Fibroblast of lung (primary cell): Measurements from ENCODE around the gene SULT6B1. TPM values are rescaled to one million over a fixed set of nuclear protein-coding genes. Genes with fewer than 3 reads are reported as not detected.

ENCODE experiments used
- DNase-seq, 2 donors: peaks; one replicate each; pipeline versions ENCODE4 v3.0.0 to v3.0.0-alpha.2; 2010; ENCODE audit warnings: low read depth in 2 of 2
- H2AFZ ChIP-seq: 2 replicates; pipeline ENCODE4 v1.5.1; 2012; ENCODE audit warnings: low read length, control low read depth, inconsistent platforms
- H3K27ac ChIP-seq: 2 replicates; pipeline ENCODE4 v1.5.1; 2011; ENCODE audit warnings: low read length, control low read depth; ENCODE audit not compliant: insufficient read depth
- H3K27me3 ChIP-seq: 2 replicates; pipeline ENCODE4 v1.5.1; 2011; ENCODE audit warnings: mild to moderate bottlenecking, low read length; ENCODE audit not compliant: control insufficient read depth, insufficient read depth
- H3K36me3 ChIP-seq: 2 replicates; pipeline ENCODE4 v1.5.1; 2011; ENCODE audit warnings: low read length; ENCODE audit not compliant: control insufficient read depth, insufficient read depth
- H3K4me1 ChIP-seq: 2 replicates; pipeline ENCODE4 v1.5.1; 2011; ENCODE audit warnings: low read length; ENCODE audit not compliant: control insufficient read depth, insufficient read depth; ENCODE audit errors: extremely low read depth
- H3K4me2 ChIP-seq: 2 replicates; pipeline ENCODE4 v1.5.1; 2011; ENCODE audit warnings: low read length, control low read depth; ENCODE audit not compliant: insufficient read depth; ENCODE audit errors: extremely low read depth
- H3K4me3 ChIP-seq, 4 experiments: fragments of 200-600 bp in 1 of 4; sonication (generic) in 1 of 4; replicated peaks in 1 of 4; 2 replicates each; pipeline ENCODE4 v1.5.1; 2011 to 2016; ENCODE audit warnings: low read length in 4 of 4, low read depth in 3 of 4, mild to moderate bottlenecking in 3 of 4, control low read depth in 2 of 4, inconsistent platforms in 1 of 4, mixed read lengths in 1 of 4; ENCODE audit not compliant: insufficient read depth in 1 of 4; ENCODE audit errors: control extremely low read depth in 1 of 4
- H3K79me2 ChIP-seq: 2 replicates; pipeline ENCODE4 v1.5.1; 2012; ENCODE audit warnings: mild to moderate bottlenecking, low read length, inconsistent platforms; ENCODE audit not compliant: control insufficient read depth, insufficient read depth
- H3K9ac ChIP-seq: 2 replicates; pipeline ENCODE4 v1.5.1; 2011; ENCODE audit warnings: mild to moderate bottlenecking, low read length, control low read depth; ENCODE audit not compliant: insufficient read depth
- H3K9me3 ChIP-seq: 2 replicates; pipeline ENCODE4 v1.5.1; 2012; ENCODE audit warnings: low read depth, low read length; ENCODE audit not compliant: control insufficient read depth, insufficient read depth
- H4K20me1 ChIP-seq: 2 replicates; pipeline ENCODE4 v1.5.1; 2011; ENCODE audit warnings: low read length; ENCODE audit not compliant: control insufficient read depth, insufficient read depth; ENCODE audit errors: extremely low read depth
- EZH2 ChIP-seq: IDR thresholded peaks from 2 replicates; pipeline ENCODE4 v1.5.1; 2012; ENCODE audit warnings: low read length, control low read depth, mild to moderate bottlenecking; ENCODE audit errors: missing control alignments
- polyA plus RNA-seq, 2 donors: library from polyadenylated mRNA; depleted of rRNA in 1 of 2; stranded (reverse) in 1 of 2; unstranded in 1 of 2; fragments of >200 nt; gene quantifications; 2 replicates each; pipeline ENCODE4 v1.2.1, GENCODE V29; 2011 to 2012; ENCODE audit warnings: missing spikeins in 1 of 2
- total RNA-seq: library from RNA; depleted of rRNA; stranded (reverse); fragments of >200 nt; gene quantifications from 2 replicates; pipeline ENCODE4 v1.2.1, GENCODE V29; 2014
- TF ChIP-seq, protein P1 (sequence below), 2 donors: IDR thresholded peaks in 1 of 2; conservative IDR thresholded peaks in 1 of 2; 1 replicate in 1 of 2; 2 replicates in 1 of 2; pipeline ENCODE4 v1.5.1; 2011 to 2012; ENCODE audit warnings: low read length in 2 of 2, control low read depth in 1 of 2, inconsistent platforms in 1 of 2, low read depth in 1 of 2, mild to moderate bottlenecking in 1 of 2

SULT6B1 gene
- total and polyA plus RNA-seq, 2 donors (not counting 1 experiment from before 2014, with no cell fraction given): not detected

- H3K9me3 ChIP-seq: no peaks in the 10 kb centered on the region
- no peak overlapping the region for H3K4me3 ChIP-seq
- no peaks in the 10 kb centered on the region for H4K20me1 ChIP-seq
- peaks cover 4% of the 10 kb centered on the region for H3K36me3 ChIP-seq
- DNase-seq: no peak
- H3K79me2 ChIP-seq: no peaks in the 10 kb centered on the region
- H3K9ac ChIP-seq: no peak overlapping the region
- no peak for TF ChIP-seq EZH2
- TF ChIP-seq, protein P1, sequence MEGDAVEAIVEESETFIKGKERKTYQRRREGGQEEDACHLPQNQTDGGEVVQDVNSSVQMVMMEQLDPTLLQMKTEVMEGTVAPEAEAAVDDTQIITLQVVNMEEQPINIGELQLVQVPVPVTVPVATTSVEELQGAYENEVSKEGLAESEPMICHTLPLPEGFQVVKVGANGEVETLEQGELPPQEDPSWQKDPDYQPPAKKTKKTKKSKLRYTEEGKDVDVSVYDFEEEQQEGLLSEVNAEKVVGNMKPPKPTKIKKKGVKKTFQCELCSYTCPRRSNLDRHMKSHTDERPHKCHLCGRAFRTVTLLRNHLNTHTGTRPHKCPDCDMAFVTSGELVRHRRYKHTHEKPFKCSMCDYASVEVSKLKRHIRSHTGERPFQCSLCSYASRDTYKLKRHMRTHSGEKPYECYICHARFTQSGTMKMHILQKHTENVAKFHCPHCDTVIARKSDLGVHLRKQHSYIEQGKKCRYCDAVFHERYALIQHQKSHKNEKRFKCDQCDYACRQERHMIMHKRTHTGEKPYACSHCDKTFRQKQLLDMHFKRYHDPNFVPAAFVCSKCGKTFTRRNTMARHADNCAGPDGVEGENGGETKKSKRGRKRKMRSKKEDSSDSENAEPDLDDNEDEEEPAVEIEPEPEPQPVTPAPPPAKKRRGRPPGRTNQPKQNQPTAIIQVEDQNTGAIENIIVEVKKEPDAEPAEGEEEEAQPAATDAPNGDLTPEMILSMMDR (conservative IDR thresholded peaks at IDR 0.05 in 1 of 2, IDR thresholded peaks at IDR 0.05 in 1 of 2; ENCODE audit: low read depth in 1 of 2, low read length in 2 of 2): no peak
- H3K4me2 ChIP-seq: no peak overlapping the region
- H3K27me3 ChIP-seq: no peaks in the 10 kb centered on the region
- no peaks in the 10 kb centered on the region for H3K4me1 ChIP-seq
- no peak overlapping the region for H2AFZ ChIP-seq
- no peak overlapping the region for H3K27ac ChIP-seq
Measured at GRCh38 chr2:37119157-37119556, 69.3 kb downstream of the SULT6B1 start.

Other genes with a start within 250 kb of the SULT6B1 start
- 13.4 and 13.7 TPM in 2 replicates for gene STRN, start 222.1 kb downstream of the SULT6B1 start, total RNA-seq
- gene STRN, start 222.1 kb downstream of the SULT6B1 start, polyA plus RNA-seq: 17.5 and 19.9 TPM in 2 replicates
- gene HEATR5B, start 104.3 kb downstream of the SULT6B1 start, total RNA-seq: 16.7 and 22.0 TPM in 2 replicates
- 11.5 and 15.7 TPM in 2 replicates for gene HEATR5B, start 104.3 kb downstream of the SULT6B1 start, polyA plus RNA-seq
- gene GPATCH11, start 104.2 kb downstream of the SULT6B1 start, total RNA-seq: 5.9 and 6.4 TPM in 2 replicates
- 7.2 and 7.9 TPM in 2 replicates for gene GPATCH11, start 104.2 kb downstream of the SULT6B1 start, polyA plus RNA-seq
- 27.7 and 32.0 TPM in 2 replicates for gene EIF2AK2, start 31.7 kb downstream of the SULT6B1 start, total RNA-seq
- gene EIF2AK2, start 31.7 kb downstream of the SULT6B1 start, polyA plus RNA-seq: 28.8 and 39.9 TPM in 2 replicates
- gene CEBPZOS, start 7.8 kb upstream of the SULT6B1 start, total RNA-seq: 12.6 and 16.8 TPM in 2 replicates
- 50.0 and 55.3 TPM in 2 replicates for gene CEBPZOS, start 7.8 kb upstream of the SULT6B1 start, polyA plus RNA-seq
- gene CEBPZ, start 42.9 kb upstream of the SULT6B1 start, total RNA-seq: 48.9 and 62.4 TPM in 2 replicates
- gene CEBPZ, start 42.9 kb upstream of the SULT6B1 start, polyA plus RNA-seq: 19.9 and 24.8 TPM in 2 replicates
- 16.9 and 18.7 TPM in 2 replicates for gene NDUFAF7, start 43.0 kb upstream of the SULT6B1 start, total RNA-seq
- gene NDUFAF7, start 43.0 kb upstream of the SULT6B1 start, polyA plus RNA-seq: 12.8 and 16.8 TPM in 2 replicates
- gene PRKD3, start 136.2 kb upstream of the SULT6B1 start, total RNA-seq: 51.4 and 67.7 TPM in 2 replicates
- 31.3 and 48.0 TPM in 2 replicates for gene PRKD3, start 136.2 kb upstream of the SULT6B1 start, polyA plus RNA-seq
- gene QPCT, start 156.0 kb upstream of the SULT6B1 start, total RNA-seq: 3.9 and 8.4 TPM in 2 replicates
- 5.4 and 6.1 TPM in 2 replicates for gene QPCT, start 156.0 kb upstream of the SULT6B1 start, polyA plus RNA-seq